GM23248 (cell line): ENCODE measurements around the gene MRPL27.

Experiments
- EZH2 ChIP-seq: fragments of 200-600 bp; sonication (generic); IDR thresholded peaks from 2 replicates; pipeline ENCODE4 v1.6.1; 2018; ENCODE audit warnings: antibody characterized with exemption, mild to moderate bottlenecking; ENCODE audit not compliant: insufficient read depth, poor library complexity, severe bottlenecking
- EZH2phosphoT487 ChIP-seq: fragments of 200-600 bp; sonication (generic); IDR thresholded peaks from 2 replicates; pipeline ENCODE4 v1.6.1; 2018; ENCODE audit warnings: antibody characterized with exemption, moderate library complexity, mild to moderate bottlenecking, low read depth; ENCODE audit not compliant: insufficient read depth

DNA sequence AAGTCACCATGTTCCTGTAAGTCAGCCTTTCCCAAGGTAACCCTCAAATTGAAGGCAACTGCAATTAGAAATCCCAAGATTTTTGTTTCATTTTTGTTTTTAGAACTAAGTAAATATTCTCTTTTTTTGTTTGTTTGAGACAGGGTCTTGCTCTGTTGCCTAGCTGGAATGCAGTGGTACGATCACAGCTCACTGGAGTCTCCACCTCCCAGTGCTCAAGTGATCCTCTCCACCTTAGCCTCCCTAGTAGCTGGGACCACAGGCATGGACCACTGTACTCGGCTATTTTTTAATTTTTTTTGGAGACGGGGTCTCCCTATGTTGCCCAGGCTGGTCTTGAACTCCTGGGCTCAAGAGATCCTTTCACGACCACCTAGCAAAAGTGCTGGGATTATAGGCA is 34.9 kb upstream of the MRPL27 start:
- TF ChIP-seq EZH2phosphoT487 (no peak), EZH2 (no peak)
